ENCODE results near the gene MAP1LC3A. TPM values are rescaled to one million over a fixed set of nuclear protein-coding genes. Genes with fewer than 3 reads are reported as not detected.

The MAP1LC3A gene
- total and polyA plus RNA-seq, 4 donors = 4.9 to 38.8 (median 12.7) TPM

GRCh38 chr20:34524426-34524825, 34.1 kb upstream of the MAP1LC3A start (continued):
- TF ChIP-seq HNF4A (conservative IDR thresholded peaks at IDR 0.05) (no peak), YY1 (IDR thresholded peaks at IDR 0.05) (no peak), ATF3 (IDR thresholded peaks at IDR 0.05) (no peak), TAF1 (conservative IDR thresholded peaks at IDR 0.05) (no peak), EGR1 (IDR thresholded peaks at IDR 0.05; ENCODE audit: low read depth in 2 of 2) (no peak), RAD21 (IDR thresholded peaks at IDR 0.05) (no peak)

DNA sequence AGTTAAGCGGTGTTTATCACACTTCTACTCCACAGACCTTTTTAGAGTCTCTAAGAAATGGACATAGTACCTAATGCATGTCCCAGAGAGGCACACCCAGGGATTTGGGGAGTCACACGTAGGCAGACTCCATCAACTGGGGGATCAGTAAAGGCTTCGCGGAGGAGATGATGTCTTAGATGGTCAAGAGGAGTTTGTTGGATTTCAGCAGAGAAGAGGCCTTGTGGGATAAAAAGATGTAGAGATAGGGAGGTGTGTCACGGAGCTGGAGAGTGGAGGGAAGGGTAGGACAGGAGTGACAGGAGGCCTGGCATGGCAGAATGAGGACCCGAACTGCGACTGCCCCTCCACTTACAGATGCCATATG, 33.2 kb upstream of the MAP1LC3A start:
- no peaks in the 10 kb centered on the region for H3K27me3 ChIP-seq (ENCODE audit: control insufficient read depth in 4 of 4, insufficient read depth in 4 of 4, low read length in 3 of 4)
- no peaks in the 10 kb centered on the region for H3K9me3 ChIP-seq (ENCODE audit: control insufficient read depth in 4 of 4, low read length in 3 of 4)
- WGBS = 92% methylated on average over 7 of the region's 7 CpGs
- peaks cover 4 to 32% (median 21%) of the 10 kb centered on the region in 4 donors for H3K36me3 ChIP-seq (ENCODE audit: control insufficient read depth in 4 of 4, insufficient read depth in 3 of 4, low read depth in 1 of 4, low read length in 3 of 4)
- peak overlapping the region; percentile 60 for H3K27ac ChIP-seq (ENCODE audit: low read depth in 1 of 2, low read length in 2 of 2)
- peaks cover 0 to 6% (median 2%) of the 10 kb centered on the region in 4 donors for H3K4me1 ChIP-seq (ENCODE audit: control insufficient read depth in 4 of 4, insufficient read depth in 4 of 4, low read length in 3 of 4)
- no peak overlapping the region for H3K4me3 ChIP-seq (ENCODE audit: low read depth in 1 of 3, low read length in 3 of 3)
- DNase-seq (ENCODE audit: low spot score) = no peak
- no peak for TF ChIP-seq EGR1 (IDR thresholded peaks at IDR 0.05; ENCODE audit: low read depth in 2 of 2)
- no peak for TF ChIP-seq TAF1 (conservative IDR thresholded peaks at IDR 0.05)
- H3K9ac ChIP-seq (ENCODE audit: low read depth in 1 of 2, low read length in 2 of 2) = no peak overlapping the region

GRCh38 chr20:34525709-34526416, 32.7 kb upstream of the MAP1LC3A start:
- TF ChIP-seq JUND (IDR thresholded peaks at IDR 0.05) (peak; percentile 53 to 80), RAD21 (IDR thresholded peaks at IDR 0.05) (peak in 1 of 2 donors; percentile 9), RXRA (IDR thresholded peaks at IDR 0.05) (peak in 1 of 2 donors; percentile 55), FOXA2 (IDR thresholded peaks at IDR 0.05) (peak; percentile 45), SP1 (IDR thresholded peaks at IDR 0.05) (peak; percentile 21), ATF3 (IDR thresholded peaks at IDR 0.05) (no peak), GABPA (IDR thresholded peaks at IDR 0.05 in 1 of 2, conservative IDR thresholded peaks at IDR 0.05 in 1 of 2) (no peak)
- Histone ChIP-seq H3K27me3 (ENCODE audit: control insufficient read depth in 4 of 4, insufficient read depth in 4 of 4, low read length in 3 of 4) (no peaks in the 10 kb centered on the region), H3K4me1 (ENCODE audit: control insufficient read depth in 4 of 4, insufficient read depth in 4 of 4, low read length in 3 of 4) (peaks cover 0 to 6% (median 2%) of the 10 kb centered on the region in 4 donors), H3K36me3 (ENCODE audit: control insufficient read depth in 4 of 4, insufficient read depth in 3 of 4, low read depth in 1 of 4, low read length in 3 of 4) (peaks cover 3 to 32% (median 23%) of the 10 kb centered on the region in 4 donors), H3K9ac (ENCODE audit: low read depth in 1 of 2, low read length in 2 of 2) (no peak overlapping the region), H3K4me3 (ENCODE audit: low read depth in 1 of 3, low read length in 3 of 3) (no peak overlapping the region), H3K9me3 (ENCODE audit: control insufficient read depth in 4 of 4, low read length in 3 of 4) (no peaks in the 10 kb centered on the region), H3K27ac (ENCODE audit: low read depth in 1 of 2, low read length in 2 of 2) (peak overlapping the region; percentile 60)
- WGBS = 48% methylated on average over 14 of the region's 14 CpGs
- DNase-seq (ENCODE audit: low spot score) = no peak

GRCh38 chr20:34526466-34526865, 32.1 kb upstream of the MAP1LC3A start:
- Histone ChIP-seq H3K4me1 (ENCODE audit: control insufficient read depth in 4 of 4, insufficient read depth in 4 of 4, low read length in 3 of 4) (peaks cover 0 to 6% (median 2%) of the 10 kb centered on the region in 4 donors), H3K4me3 (ENCODE audit: low read depth in 1 of 3, low read length in 3 of 3) (no peak overlapping the region), H3K9me3 (ENCODE audit: control insufficient read depth in 4 of 4, low read length in 3 of 4) (no peaks in the 10 kb centered on the region), H3K27me3 (ENCODE audit: control insufficient read depth in 4 of 4, insufficient read depth in 4 of 4, low read length in 3 of 4) (no peaks in the 10 kb centered on the region), H3K36me3 (ENCODE audit: control insufficient read depth in 4 of 4, insufficient read depth in 3 of 4, low read depth in 1 of 4, low read length in 3 of 4) (peaks cover 2 to 32% (median 23%) of the 10 kb centered on the region in 4 donors), H3K9ac (ENCODE audit: low read depth in 1 of 2, low read length in 2 of 2) (no peak overlapping the region), H3K27ac (ENCODE audit: low read depth in 1 of 2, low read length in 2 of 2) (peak overlapping the region; percentile 0 to 34)
- no peak for DNase-seq (ENCODE audit: low spot score)
- WGBS = 77% methylated on average over 5 of the region's 5 CpGs
- TF ChIP-seq RXRA (IDR thresholded peaks at IDR 0.05) (no peak), EGR1 (IDR thresholded peaks at IDR 0.05; ENCODE audit: low read depth in 2 of 2) (no peak), CTCF (IDR thresholded peaks at IDR 0.05; ENCODE audit: low read depth, low read length, missing input control) (no peak), GABPA (IDR thresholded peaks at IDR 0.05 in 1 of 2, conservative IDR thresholded peaks at IDR 0.05 in 1 of 2) (no peak), RAD21 (IDR thresholded peaks at IDR 0.05) (no peak), ATF3 (IDR thresholded peaks at IDR 0.05) (no peak), NR2F2 (IDR thresholded peaks at IDR 0.05) (no peak), FOXA1 (IDR thresholded peaks at IDR 0.05) (no peak), REST (IDR thresholded peaks at IDR 0.05) (no peak), FOXA2 (IDR thresholded peaks at IDR 0.05) (no peak)
- TF ChIP-seq, protein P1, sequence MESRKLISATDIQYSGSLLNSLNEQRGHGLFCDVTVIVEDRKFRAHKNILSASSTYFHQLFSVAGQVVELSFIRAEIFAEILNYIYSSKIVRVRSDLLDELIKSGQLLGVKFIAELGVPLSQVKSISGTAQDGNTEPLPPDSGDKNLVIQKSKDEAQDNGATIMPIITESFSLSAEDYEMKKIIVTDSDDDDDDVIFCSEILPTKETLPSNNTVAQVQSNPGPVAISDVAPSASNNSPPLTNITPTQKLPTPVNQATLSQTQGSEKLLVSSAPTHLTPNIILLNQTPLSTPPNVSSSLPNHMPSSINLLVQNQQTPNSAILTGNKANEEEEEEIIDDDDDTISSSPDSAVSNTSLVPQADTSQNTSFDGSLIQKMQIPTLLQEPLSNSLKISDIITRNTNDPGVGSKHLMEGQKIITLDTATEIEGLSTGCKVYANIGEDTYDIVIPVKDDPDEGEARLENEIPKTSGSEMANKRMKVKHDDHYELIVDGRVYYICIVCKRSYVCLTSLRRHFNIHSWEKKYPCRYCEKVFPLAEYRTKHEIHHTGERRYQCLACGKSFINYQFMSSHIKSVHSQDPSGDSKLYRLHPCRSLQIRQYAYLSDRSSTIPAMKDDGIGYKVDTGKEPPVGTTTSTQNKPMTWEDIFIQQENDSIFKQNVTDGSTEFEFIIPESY (IDR thresholded peaks at IDR 0.05) = no peak

All from liver (tissue), 9 donors.